Brain microvascular endothelial cell (primary cell): ENCODE data around the gene FA2H.

Experiments used
- DNase-seq: peaks from one replicate; pipeline ENCODE4 v3.0.0-alpha.2; 2020
- H3K27ac ChIP-seq: fragments of 250-450 bp; sonication (Bioruptor Pico); 2 replicates; pipeline ENCODE4 v1.5.1; 2020; ENCODE audit warnings: mild to moderate bottlenecking, moderate library complexity
- H3K27me3 ChIP-seq: fragments of 250-450 bp; sonication (Bioruptor Pico); replicated peaks from 2 replicates; pipeline ENCODE4 v1.5.1; 2020; ENCODE audit warnings: mild to moderate bottlenecking
- H3K36me3 ChIP-seq: fragments of 250-450 bp; sonication (Bioruptor Pico); replicated peaks from 2 replicates; pipeline ENCODE4 v1.5.1; 2020; ENCODE audit warnings: mild to moderate bottlenecking
- H3K4me3 ChIP-seq: 2 replicates; pipeline ENCODE4 v1.5.1; 2011; ENCODE audit warnings: low read depth, mild to moderate bottlenecking, control low read depth, low read length, moderate library complexity
- in situ Hi-C: cut with HindIII; loops from 2 replicates; pipeline ENCODE4 v1.10.0; 2017; ENCODE audit warnings: low sequenced_read_pairs, low pct_ligation_motif_present
- TF ChIP-seq, protein P1 (sequence below): IDR thresholded peaks from 2 replicates; pipeline ENCODE4 v1.5.1; 2011; ENCODE audit warnings: low read depth, mild to moderate bottlenecking, moderate library complexity, low read length, control low read depth, inconsistent platforms; ENCODE audit errors: missing control alignments

Gene FA2H

DNA sequence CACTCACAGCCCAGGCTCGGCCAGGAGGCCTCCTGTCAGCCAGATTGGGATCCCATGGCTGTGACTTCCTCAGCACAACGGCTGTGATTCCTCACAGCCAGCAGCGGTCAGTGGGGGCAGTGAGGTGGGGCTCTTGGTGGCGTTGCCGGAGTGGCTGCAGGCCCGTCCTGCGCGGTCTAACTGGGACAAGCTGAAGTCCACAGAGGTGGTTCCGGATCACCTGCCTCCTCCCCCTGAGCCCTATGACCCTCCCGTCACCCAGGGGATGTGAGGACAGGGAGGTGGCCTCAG is 39.5 kb downstream of the FA2H start:
- H3K4me3 ChIP-seq = no peak overlapping the region

DNA sequence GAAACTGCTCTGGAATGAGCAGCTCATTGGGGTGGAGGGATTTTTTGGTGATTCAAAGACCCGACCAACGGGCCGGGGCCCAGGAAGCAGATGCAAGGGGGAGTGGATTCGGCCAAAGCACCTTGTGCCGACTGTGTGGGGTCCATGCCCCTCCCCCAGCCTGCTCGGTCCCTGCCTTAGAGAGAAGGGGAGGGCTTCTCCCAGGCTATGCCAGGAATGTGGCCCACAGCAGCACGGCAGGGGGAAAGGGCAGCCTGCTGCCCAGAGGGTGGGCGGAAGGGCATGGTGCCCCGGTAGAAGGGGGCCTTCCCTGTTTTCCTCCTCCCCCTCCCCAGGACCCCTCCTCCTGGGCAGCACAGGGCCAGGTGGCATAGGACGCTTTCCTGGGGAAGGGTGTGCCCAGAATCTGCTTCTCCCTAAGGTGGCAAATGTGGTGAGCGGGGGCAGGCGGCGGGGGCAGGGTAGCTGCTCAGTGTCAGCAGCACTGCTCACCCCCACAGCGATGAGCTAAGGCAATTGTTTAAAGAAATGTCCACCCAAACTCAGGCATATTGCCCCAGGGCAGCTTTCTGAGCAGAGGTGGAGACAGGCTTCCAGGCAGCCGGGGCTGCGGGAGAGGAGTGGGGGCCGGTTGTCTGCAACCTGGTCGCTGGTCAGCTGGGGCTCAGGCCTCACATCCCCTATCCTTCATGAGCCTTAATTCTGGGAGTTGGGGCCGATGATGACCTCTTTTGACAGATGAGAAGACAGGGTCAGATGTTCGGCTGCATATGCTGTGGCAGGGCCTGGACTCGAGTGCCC is 40.1 kb downstream of the FA2H start:
- in situ Hi-C loops = no loop called here
- no peak for DNase-seq
- H3K27ac ChIP-seq = no peak overlapping the region
- H3K27me3 ChIP-seq = no peaks in the 10 kb centered on the region
- no peaks in the 10 kb centered on the region for H3K36me3 ChIP-seq
- TF ChIP-seq, protein P1, sequence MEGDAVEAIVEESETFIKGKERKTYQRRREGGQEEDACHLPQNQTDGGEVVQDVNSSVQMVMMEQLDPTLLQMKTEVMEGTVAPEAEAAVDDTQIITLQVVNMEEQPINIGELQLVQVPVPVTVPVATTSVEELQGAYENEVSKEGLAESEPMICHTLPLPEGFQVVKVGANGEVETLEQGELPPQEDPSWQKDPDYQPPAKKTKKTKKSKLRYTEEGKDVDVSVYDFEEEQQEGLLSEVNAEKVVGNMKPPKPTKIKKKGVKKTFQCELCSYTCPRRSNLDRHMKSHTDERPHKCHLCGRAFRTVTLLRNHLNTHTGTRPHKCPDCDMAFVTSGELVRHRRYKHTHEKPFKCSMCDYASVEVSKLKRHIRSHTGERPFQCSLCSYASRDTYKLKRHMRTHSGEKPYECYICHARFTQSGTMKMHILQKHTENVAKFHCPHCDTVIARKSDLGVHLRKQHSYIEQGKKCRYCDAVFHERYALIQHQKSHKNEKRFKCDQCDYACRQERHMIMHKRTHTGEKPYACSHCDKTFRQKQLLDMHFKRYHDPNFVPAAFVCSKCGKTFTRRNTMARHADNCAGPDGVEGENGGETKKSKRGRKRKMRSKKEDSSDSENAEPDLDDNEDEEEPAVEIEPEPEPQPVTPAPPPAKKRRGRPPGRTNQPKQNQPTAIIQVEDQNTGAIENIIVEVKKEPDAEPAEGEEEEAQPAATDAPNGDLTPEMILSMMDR = no peak
- H3K4me3 ChIP-seq = no peak overlapping the region

More for the DNA sequence above, 39.5 kb downstream of the FA2H start:
- H3K36me3 ChIP-seq = no peaks in the 10 kb centered on the region
- in situ Hi-C loops = no loop called here
- no peak for DNase-seq
- H3K27me3 ChIP-seq = no peaks in the 10 kb centered on the region
- TF ChIP-seq, protein P1 = no peak
- H3K27ac ChIP-seq = no peak overlapping the region

DNA sequence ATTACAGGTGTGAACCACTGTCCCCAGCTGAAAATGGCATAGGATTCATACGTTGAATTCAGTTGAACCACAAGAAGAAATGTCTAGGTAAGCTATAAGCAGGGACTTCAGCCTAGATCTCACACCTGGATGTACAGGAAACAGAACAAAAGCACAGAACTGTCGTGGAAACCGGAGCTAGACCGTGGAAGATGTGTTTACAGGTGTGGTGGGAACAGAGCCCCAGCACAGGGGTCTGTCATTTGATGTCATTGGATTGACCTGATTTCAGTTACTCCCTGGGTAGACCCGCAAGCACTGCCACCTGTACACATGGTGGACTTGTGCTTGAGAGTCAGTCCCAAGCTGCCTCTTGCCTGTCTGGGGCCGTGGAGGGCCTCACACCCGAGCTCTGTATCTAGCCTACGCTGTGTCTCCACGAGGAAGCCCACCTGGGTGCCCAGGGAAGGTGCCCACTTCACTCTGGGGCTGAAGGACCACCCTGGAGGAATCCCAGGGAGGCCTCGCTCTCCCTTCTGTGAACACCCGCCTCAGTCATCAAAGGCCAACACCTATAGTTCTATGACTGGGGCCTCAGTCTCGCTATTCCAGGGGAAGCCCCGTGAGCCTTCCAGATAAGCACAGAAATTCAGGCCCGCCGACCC is 41.8 kb downstream of the FA2H start:
- DNase-seq = no peak
- Histone ChIP-seq H3K4me3 (no peak overlapping the region), H3K27me3 (no peaks in the 10 kb centered on the region), H3K36me3 (no peaks in the 10 kb centered on the region), H3K27ac (no peak overlapping the region)
- in situ Hi-C loops = no loop called here
- TF ChIP-seq, protein P1 = no peak

DNA sequence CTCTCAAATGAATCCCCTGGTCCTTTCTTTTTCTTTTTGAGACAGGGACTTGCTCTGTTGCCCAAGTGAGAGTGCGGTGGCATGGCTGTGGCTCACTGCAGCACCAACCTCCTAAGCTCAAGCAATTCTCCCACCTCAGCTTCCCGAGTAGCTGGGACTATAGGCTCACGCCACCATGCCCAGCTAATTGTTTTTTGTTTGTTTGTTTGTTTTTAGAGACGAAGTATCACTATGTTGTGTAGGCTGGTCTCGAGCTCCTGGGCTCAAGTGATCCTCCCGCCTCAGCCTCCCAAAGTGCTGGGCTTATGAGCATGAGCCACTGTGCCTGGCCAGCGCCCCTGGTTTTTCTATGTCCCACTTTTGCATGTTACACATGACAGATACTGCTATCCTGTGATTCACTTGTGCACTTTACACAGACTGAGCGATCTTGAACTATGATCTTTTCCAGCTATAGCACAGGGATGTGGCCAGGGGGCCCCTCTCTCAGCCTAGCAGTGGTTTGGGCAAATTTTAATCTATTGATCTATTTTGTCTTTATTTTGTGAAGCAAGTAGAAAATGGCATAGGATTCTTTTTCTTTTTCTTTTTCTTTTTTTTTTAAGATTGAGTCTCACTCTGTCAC is 42.7 kb downstream of the FA2H start:
- H3K27me3 ChIP-seq = no peaks in the 10 kb centered on the region
- TF ChIP-seq, protein P1 = no peak
- H3K36me3 ChIP-seq = no peaks in the 10 kb centered on the region
- no peak for DNase-seq
- no peak overlapping the region for H3K27ac ChIP-seq
- in situ Hi-C loops = no loop called here
- H3K4me3 ChIP-seq = no peak overlapping the region

GRCh38 chr16:74729783-74730683 is 44.6 kb downstream of the FA2H start:
- TF ChIP-seq, protein P1 = no peak
- Histone ChIP-seq H3K27ac (no peak overlapping the region), H3K27me3 (no peaks in the 10 kb centered on the region), H3K36me3 (no peaks in the 10 kb centered on the region), H3K4me3 (no peak overlapping the region)
- in situ Hi-C loops = no loop called here
- no peak for DNase-seq
